ENCODE measurements around the gene TRAP1. TPM values are rescaled to one million over a fixed set of nuclear protein-coding genes. Genes with fewer than 3 reads are reported as not detected.

The TRAP1 gene
- 115 to 143 TPM (median 140 TPM) in 5 replicates for total RNA-seq (2022; extraction: Qiagen RNA extraction)

DNA sequence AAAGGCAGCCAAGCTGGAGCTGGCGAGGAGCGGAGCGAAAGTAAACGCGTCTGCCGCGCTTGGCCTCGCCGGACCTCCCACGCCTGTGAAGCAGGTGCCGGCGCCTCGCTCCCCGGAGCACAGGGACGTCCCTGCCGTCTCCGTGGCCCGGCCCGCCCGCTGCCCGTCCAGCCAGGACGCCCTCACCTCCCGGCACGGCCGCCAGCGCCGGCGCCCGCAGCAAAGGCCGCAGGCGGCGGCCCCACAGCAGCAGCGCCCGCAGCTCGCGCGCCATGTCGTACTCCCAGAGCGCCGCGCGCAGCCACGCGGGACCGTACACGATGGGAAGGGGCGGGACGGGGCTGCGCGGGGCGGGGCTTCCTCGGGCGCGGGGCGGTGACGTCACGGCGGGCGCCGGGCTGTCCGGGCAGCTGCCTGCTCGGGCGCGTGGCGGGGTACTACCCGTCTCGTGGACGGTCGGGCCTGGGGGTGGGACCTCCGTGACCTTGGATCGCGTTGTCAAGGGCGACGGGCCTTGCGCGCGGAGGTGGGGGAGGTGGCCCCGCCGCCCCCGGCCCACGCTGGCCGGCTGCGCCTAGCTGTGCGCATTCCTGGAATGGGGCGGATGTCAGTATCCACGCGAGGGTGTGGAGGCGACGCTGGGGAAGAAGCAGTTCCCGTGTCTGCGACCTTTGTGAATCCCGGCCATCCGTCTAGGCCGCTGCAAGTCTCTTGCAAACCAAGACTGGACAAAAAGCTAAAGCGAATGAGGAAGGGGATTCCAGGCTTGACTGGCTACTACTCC is at the start of gene TRAP1:
Gene TRAP1, minus strand, starts transcription at position 290 of the 784 bp plus-strand sequence. Its CDS starts 16 bp downstream, at position 274.

DNA sequence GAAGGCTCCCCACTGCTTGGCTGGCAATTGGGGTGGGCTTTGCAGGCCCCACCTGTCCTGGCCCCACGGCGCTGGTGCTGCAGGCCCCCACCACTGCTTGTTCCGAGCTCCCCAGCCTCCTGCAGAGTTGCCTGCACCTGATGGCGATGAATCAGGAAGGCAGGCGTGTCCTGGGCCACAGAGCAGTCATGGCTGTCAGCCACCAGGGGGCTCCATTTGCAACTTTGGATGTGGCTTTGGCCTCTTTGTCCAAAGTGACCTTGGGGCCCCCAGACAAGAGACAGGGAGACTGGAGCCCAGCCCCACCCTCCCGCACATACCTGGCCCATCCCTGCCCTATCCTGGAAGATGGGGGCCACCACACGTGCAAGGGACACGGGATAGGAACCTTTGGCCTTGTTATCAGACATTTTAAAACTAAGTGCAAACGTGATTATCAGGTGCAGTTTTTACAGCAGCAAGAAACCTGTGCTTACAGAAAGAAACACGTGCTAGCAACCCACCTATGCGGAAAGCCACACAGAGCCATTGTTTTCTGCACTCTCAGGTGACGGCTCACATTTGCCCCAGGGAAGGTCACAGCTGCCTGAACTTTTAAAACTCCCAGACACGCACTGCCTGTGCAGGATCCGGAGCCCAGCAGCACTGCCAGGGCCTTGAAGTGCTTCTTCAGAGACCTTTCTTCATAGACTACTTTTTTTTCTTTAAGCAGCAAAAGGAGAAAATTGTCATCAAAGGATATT is 62.9 kb downstream of the TRAP1 start, which contains the start of gene DNASE1:
Gene DNASE1, plus strand, starts transcription at position 443 of the 743 bp plus-strand sequence. CDS start 683 bp downstream, outside the sequence.

DNA sequence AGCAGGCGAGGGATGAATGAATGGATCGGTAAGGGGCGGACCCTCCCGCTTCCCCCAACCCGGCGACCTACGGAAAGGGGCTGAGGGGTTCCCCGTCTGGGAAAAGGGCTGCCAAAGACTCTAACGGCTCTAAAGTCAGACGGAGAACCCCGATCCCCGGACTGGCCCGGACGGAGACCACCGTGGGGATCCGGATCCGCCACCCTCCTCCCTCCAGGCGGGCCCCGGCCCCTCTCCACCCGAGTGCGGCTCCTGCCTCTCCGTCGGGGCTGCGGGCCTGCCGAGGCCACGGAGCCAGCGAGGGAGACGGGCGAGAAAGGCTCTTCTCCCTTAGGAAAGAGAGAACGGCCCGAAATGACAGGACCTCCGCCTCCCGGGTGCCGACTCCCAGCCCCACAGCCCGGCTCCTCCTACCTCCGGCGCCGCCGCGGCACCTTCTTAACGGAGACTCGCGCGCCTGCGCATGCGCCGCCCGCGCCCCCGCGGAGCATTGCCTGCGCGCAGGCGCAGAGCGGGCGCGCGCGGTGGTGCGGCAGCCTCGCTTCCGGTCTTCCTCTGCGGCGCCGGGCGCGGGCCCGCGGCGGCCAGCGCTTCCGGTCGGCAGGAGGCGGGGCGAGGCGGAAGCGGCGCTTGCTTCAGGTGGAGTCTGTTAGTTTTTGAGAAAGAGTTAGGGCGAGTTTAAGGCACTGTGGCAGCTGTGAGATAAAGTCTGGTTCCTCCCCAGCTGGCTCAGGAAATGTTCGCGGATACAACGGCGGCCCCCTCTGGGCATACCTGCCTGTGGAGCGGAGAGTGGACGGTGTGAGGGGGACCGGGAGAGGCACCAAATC is 106.0 kb downstream of the TRAP1 start, which contains the start of gene SLX4:
Gene SLX4, minus strand, starts transcription at position 461 of the 830 bp plus-strand sequence. CDS start 2,642 bp downstream, outside the sequence.

Other genes with a start within 250 kb of the TRAP1 start
- gene C16orf90, start 222.0 kb downstream of the TRAP1 start, total RNA-seq (2022; extraction: Qiagen RNA extraction), result not detected in 5 replicates
- gene CLUAP1, start 216.5 kb downstream of the TRAP1 start, total RNA-seq (2022; extraction: Qiagen RNA extraction), result 18.8 to 23.2 TPM (median 21.7 TPM) in 5 replicates
- 0.01 to 0.05 TPM (median 0.02 TPM) in 4 of 5 replicates, not detected in the other for gene NLRC3, start 140.1 kb downstream of the TRAP1 start, total RNA-seq (2022; extraction: Qiagen RNA extraction)
- 4.1 to 5.6 TPM (median 4.7 TPM) in 5 replicates for gene SLX4, start 105.9 kb downstream of the TRAP1 start, total RNA-seq (2022; extraction: Qiagen RNA extraction)
- 2.8 to 5.7 TPM (median 4.2 TPM) in 5 replicates for gene DNASE1, start 62.8 kb downstream of the TRAP1 start, total RNA-seq (2022; extraction: Qiagen RNA extraction)
- 14.5 to 19.1 TPM (median 17.5 TPM) in 5 replicates for gene CREBBP, start 163.2 kb upstream of the TRAP1 start, total RNA-seq (2022; extraction: Qiagen RNA extraction)